ENCODE results near the gene TMEM209.

The TMEM209 gene

DNA sequence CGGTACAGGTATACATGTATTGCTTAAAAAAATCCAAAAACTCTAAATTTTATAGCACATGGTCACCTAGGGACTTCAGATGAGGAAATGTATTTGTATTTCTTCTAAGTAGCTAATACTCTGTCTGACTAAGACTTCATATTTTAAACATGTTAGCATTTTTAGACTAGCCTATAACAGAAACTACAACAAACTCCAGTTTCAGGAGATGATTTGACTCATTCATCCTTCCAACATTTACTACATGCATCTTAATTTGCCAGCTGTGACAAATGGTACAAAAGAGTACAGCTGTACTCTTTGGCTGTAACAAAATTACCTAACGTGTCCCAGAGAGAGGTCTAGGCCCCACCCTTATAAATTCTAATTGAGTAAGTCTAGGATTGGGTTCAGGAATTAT lies 22.2 kb downstream of the TMEM209 start:
- no peak for DNase-seq (ENCODE audit: low read depth, low spot score)
- in situ Hi-C loops (cut with HindIII; ENCODE audit: low sequenced_read_pairs), result no loop called here
- H3K4me3 ChIP-seq (ENCODE audit: low read depth, low read length), result no peak overlapping the region
- TF ChIP-seq, protein P1, sequence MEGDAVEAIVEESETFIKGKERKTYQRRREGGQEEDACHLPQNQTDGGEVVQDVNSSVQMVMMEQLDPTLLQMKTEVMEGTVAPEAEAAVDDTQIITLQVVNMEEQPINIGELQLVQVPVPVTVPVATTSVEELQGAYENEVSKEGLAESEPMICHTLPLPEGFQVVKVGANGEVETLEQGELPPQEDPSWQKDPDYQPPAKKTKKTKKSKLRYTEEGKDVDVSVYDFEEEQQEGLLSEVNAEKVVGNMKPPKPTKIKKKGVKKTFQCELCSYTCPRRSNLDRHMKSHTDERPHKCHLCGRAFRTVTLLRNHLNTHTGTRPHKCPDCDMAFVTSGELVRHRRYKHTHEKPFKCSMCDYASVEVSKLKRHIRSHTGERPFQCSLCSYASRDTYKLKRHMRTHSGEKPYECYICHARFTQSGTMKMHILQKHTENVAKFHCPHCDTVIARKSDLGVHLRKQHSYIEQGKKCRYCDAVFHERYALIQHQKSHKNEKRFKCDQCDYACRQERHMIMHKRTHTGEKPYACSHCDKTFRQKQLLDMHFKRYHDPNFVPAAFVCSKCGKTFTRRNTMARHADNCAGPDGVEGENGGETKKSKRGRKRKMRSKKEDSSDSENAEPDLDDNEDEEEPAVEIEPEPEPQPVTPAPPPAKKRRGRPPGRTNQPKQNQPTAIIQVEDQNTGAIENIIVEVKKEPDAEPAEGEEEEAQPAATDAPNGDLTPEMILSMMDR (IDR thresholded peaks at IDR 0.05; ENCODE audit: low read depth, low read length), result no peak

DNA sequence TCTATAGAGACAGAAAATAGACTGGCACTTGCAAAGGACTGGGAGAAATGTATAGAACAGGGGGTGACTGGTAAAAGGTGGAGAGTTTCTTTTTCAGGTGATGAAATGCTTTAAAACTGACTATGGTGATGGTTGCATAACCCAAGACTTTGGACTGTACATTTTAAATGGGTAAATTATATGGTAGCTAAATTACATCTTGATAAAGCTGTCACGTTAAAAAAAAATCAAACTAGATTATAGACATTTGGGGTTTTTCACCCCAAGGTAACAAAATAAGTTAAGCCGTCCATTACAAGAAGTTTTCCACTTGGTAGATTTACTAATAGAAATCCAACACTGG lies 24.0 kb downstream of the TMEM209 start:
- in situ Hi-C loops (cut with HindIII; ENCODE audit: low sequenced_read_pairs), result no loop called here
- no peak overlapping the region for H3K4me3 ChIP-seq (ENCODE audit: low read depth, low read length)
- DNase-seq (ENCODE audit: low read depth, low spot score), result no peak
- TF ChIP-seq, protein P1 (IDR thresholded peaks at IDR 0.05; ENCODE audit: low read depth, low read length), result no peak

DNA sequence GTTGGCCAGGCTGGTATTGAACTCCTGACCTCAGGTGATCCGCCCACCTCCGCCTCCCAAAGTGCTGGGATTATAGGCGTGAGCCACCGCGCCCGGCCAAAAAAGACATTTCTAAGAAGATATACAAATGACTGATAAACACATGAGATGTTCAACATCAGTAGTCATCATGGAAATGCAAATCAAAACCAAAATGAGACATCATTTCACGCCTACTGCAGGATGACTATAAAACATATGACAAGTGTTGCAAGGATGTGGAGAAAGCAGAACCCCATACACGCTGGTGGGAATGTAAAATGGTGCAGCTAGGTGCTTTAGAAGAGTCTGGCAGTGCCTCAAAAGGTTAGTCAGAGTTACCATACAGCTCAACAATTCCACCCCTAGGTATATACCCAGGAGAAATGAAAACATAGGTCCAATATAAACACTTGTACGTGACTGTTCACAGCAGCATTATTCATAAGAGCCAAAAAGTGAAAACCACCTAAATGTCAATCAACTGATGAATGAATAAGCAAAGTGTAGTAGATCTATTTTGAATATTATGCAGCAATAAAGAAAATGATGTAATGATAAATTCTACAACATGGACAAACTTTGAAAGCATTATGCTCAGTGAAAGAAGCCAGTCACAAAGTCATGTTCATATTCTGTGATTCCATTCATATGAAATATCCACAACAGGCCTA lies 24.5 kb downstream of the TMEM209 start:
- in situ Hi-C loops (cut with HindIII; ENCODE audit: low sequenced_read_pairs), result no loop called here
- TF ChIP-seq, protein P1 (IDR thresholded peaks at IDR 0.05; ENCODE audit: low read depth, low read length), result no peak
- peak; percentile 36 for DNase-seq (ENCODE audit: low read depth, low spot score)
- H3K4me3 ChIP-seq (ENCODE audit: low read depth, low read length), result no peak overlapping the region

DNA sequence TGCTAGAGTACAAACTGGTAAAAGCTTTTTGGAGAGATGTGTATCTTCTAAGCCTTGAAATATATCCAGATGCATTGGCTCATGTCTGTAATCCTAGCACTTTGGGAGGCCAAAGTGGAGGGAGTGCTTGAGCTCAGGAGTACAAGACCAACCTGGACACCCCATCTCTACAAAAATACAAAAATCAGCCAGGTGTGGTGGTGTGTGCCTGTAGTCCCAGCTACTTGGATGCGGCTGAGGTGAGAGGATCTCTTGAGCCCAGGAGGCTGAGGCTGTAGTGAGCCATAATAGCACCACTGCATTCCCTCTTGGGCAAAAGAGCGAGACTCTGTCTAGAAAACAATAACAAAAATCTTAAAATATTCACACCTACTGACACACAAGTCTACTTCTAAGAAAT lies 25.6 kb downstream of the TMEM209 start:
- in situ Hi-C loops (cut with HindIII; ENCODE audit: low sequenced_read_pairs), result no loop called here
- TF ChIP-seq, protein P1 (IDR thresholded peaks at IDR 0.05; ENCODE audit: low read depth, low read length), result no peak
- no peak overlapping the region for H3K4me3 ChIP-seq (ENCODE audit: low read depth, low read length)
- DNase-seq (ENCODE audit: low read depth, low spot score), result no peak

DNA sequence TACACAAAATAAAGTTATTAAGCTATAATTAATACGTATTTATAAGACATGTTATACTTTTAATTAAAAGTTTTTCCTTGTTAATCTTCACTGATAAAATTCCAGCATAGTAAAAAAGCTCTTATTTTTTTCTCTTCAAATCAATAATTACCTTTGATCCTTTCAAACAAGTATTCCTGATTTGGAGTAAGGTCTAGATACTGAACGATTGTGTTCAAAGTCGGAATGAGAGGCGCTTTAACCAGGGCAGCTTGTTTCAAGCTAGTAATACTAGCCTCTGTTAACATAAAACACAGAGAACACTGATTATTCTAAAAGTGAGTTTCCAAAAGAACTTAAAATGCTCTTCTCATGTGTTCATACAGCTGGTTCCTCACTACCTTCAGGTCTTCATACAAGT lies 27.0 kb downstream of the TMEM209 start:
- H3K4me3 ChIP-seq (ENCODE audit: low read depth, low read length), result no peak overlapping the region
- in situ Hi-C loops (cut with HindIII; ENCODE audit: low sequenced_read_pairs), result no loop called here
- TF ChIP-seq, protein P1 (IDR thresholded peaks at IDR 0.05; ENCODE audit: low read depth, low read length), result no peak
- no peak for DNase-seq (ENCODE audit: low read depth, low spot score)

DNA sequence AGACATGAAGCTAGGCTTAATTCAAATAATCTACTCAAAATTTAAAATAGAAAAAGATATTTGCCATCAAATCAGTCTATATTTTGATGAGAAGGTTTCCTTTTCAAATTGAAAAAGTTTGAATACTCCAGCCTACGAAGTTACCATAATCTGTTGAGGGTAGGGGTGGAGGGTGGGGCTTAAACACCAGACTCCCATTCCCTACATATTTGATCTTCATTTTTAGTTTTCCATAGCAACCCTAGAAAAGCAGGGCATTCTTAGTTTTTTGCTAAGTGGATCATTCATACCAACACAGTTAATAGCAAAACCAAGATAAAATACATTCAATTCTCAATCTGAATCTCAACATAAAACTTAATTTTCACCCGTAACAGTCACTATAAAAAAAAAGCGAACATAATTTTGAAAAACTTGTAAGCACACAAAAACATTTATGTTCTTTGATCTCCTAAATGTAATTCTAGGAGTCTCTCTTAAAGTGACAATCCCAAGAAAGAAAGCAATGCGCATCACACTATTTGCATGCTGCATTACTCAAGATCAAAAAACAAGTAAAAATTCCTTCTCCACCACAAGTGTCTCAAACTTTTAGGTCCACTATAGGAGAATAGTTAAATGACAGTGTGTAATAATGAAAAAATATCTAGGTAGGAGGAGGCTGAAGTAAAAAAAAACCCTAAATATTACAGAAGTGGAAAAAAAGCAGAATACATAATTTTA lies 30.8 kb downstream of the TMEM209 start:
- no peak overlapping the region for H3K4me3 ChIP-seq (ENCODE audit: low read depth, low read length)
- no peak for DNase-seq (ENCODE audit: low read depth, low spot score)
- TF ChIP-seq, protein P1 (IDR thresholded peaks at IDR 0.05; ENCODE audit: low read depth, low read length), result no peak
- in situ Hi-C loops (cut with HindIII; ENCODE audit: low sequenced_read_pairs), result no loop called here

Data from astrocyte of the spinal cord (primary cell).